Measurements from ENCODE around the gene DNAJC21.

The DNAJC21 gene

DNA sequence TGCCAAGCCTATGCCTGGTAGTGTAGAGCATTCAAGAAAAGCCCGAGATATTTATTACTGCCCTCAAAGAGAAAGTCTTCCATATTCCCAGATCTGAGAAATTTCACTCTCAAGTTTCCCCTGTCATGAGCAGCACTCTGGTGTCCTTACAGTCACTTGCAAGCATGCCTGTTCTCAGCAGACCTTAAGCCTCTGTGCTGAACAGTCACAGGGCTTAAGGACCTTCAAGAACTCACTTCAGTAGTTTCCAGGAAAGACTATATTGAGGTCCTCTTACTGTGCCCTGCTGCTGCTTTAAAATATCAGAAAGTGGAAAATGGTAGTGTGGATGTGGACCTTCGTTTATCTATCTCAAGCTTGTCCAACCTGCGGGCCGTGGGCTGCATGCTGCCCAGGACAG, 53.5 kb downstream of the DNAJC21 start:
- no peak for DNase-seq (ENCODE audit: low spot score)

- DNase-seq (ENCODE audit: low spot score) = no peak
These were observed 57.6 kb downstream of the DNAJC21 start for GRCh38 chr5:34986965-34987364.

DNA sequence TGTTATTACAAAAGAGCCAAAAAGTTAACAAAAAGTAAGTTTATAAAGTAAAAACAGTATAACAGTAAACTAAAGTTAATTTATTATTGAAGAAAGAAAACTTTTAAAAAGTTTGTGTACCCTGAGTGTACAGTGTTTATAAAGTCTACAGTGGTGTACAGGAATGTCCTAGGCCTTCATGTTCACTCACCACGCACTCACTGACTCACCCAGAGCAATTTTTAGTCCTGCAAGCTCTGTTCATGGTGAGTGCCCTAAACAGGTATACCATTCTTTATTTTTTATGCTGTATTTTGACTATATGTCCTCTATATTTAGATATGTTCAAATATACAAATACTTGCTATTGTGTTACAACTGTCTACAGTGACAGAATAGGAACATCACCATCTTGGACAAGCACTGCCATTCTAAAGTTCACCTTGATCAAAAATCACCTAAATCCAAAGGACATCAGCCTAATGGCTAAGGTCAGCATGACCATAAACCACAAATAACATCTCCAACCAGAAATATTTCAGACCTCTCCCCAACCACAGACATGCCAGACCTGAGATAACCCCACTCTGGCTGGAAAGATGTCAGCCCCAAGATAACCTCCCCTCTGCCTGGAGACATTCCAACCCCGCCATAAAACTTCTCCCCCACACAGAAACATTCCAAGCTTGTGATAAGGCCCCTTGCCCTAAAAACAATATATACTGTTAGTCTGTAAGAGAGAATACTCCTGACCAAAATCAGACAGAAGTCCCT, 62.3 kb downstream of the DNAJC21 start:
- DNase-seq (ENCODE audit: low spot score) = no peak

DNA sequence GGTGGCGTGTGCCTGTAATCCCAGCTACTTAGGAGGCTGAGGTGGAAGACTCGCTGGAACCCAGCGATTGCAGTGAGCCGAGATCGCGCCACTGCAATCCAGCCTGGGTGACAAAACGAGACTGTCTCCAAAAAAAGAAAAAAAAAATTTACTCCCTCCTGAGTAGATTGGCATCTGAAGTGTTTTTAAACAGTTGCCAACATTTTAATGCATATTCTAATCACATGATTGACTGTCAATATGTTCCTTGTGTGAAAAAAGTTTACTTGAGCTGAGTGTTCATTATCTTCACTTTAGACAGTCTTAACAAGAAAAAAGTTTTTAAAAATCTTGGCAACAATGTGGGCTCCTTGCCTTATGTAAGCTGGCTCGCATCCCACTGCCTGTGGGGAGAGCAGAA, 64.6 kb downstream of the DNAJC21 start:
- no peak for DNase-seq (ENCODE audit: low spot score)

- DNase-seq (ENCODE audit: low spot score) = no peak
These were observed 66.9 kb downstream of the DNAJC21 start for GRCh38 chr5:34996261-34996660.

DNA sequence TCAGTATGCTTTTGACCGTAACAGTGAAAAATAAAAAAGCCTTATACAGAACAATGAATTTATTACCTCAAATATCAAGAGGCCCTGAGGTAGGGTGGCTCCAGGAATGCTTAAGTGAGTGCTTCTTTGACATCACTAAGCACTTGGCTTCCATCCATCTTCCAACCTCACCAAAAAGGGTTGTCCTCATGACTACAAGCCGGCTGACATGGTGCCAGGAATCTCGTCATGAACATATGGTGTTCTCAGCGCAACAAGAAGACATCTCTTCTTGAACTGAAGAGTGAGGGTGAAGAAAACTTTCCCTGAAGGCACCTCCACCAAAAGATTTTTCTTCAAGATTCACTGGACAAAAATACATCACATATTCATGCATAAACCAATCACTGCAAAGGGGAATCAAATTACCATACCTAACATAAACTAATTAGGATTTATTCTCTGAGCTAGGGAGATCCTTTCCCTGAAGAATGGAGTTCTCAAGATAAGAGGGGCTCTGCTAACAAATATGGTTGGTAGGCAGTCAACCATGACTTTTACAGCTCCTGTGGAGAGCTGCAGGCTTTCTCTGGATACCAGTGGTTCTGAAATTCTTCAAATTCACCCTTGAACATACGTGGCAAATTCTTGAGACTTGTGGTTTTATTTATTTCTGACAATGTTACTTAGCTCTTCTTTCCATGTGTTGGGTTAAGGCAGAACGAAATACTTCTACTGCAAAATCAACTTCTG, 68.9 kb downstream of the DNAJC21 start:
- DNase-seq (ENCODE audit: low spot score) = no peak

DNA sequence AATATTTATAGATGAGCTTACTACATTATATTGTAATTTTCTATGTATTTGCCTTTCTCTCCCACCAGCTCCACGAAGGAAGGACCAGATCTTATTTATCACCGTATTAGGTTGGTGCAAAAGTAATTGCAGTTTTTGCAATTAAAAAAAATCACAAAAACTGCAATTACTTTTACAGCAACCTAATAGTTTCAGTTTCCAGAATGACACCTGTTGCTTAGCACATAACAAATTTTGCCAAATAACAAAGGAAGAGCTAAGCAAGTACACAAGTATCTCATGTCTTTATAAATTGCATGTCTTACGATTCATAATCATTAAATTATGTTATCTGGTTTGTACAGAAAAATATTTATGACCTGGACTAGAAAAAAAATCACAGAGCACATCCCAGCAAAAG, 72.5 kb downstream of the DNAJC21 start:
- DNase-seq (ENCODE audit: low spot score) = no peak

DNA sequence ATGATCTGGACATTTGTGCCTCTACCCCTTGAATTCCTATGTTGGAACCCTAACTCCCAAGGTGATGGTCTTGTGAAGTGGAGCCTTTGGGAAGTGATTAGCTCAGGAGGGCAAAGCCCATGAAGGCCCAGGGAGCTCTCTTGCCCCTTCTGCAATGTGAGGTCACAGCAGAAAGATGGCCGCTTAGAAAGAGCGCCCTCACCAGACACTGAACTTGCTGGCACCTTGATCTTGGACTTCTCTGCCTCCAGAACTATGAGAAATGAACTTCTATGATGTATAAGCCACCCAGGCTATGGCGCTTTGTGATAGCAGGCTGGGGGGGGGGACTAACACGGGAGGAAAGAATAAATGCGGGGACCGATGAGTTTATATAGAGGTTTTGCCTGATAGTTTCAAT, 73.1 kb downstream of the DNAJC21 start:
- DNase-seq (ENCODE audit: low spot score) = no peak

- DNase-seq (ENCODE audit: low spot score) = peak; percentile 81
These were observed 73.9 kb downstream of the DNAJC21 start for GRCh38 chr5:35003018-35003957.

DNA sequence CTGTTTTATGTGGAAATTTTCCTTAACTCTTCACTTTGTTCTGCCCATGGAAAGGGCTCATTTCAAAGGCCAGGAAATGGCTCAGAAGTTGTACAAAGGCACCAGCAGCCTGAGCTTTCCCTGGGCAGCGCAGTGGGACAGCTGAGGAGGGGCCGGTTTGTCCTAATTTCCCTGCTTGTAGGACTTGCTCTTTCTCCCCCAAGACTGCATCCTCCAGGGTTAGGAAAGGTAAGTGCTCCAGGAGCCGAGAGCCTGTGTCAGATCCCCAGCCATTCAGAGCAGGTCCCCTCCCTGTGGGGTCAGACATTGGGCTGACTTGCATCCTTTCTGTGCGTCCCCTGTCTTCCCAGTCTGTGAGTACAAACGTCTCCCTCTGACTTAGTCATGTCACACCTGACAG, 74.8 kb downstream of the DNAJC21 start:
- no peak for DNase-seq (ENCODE audit: low spot score)

DNA sequence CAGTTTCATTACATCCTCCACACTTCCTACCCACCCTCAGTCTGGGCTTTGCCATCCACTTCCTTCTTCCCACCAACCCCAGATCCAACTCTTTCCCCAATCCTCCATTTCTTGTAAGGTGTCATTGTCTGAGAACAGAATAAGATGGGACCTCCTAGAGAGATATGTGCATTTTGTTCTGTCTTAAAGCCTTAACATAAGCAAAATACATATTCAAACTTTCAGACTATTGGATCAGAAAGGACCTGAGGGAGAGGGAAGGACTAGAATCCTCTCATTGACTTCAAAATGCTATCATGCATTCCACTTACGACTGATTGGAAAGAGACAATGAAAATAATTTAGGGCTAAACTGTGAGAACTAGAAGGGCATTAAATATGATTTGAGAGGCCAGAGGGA, 75.4 kb downstream of the DNAJC21 start:
- DNase-seq (ENCODE audit: low spot score) = no peak
